ENCODE measurements around the gene SORBS1.

Gene SORBS1

DNA sequence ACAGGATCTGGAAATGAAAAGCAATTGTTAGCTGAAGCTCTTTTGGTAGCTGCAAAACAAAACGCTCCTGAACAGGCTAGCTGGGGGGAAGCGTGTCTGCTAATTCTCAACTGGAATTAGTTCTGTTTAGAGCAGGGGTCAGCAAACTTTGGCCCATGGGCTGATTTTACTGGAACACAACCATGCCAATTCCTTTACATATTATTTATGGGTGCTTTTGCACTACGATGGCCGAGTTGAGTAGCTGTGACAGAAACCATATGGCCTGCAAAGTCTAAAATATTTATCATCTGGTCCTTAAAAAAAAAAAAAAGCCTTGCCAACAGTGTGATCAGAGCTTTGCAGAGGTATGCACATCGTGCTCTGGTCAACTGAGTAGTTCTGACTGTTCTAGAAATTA, 162.0 kb downstream of the SORBS1 start:
- Histone ChIP-seq H3K4me3 (ENCODE audit: insufficient read depth, low read depth, low read length, poor library complexity, severe bottlenecking) (no peak overlapping the region), H3K27ac (ENCODE audit: insufficient read depth, low read length, poor library complexity, severe bottlenecking) (no peak overlapping the region), H3K27me3 (replicated peaks; ENCODE audit: control insufficient read depth, insufficient read depth, low read length, poor library complexity, severe bottlenecking) (no peaks in the 10 kb centered on the region), H3K4me1 (ENCODE audit: control insufficient read depth, insufficient read depth, low read length, poor library complexity, severe bottlenecking) (no peaks in the 10 kb centered on the region), H3K36me3 (ENCODE audit: control insufficient read depth, insufficient read depth, low read length) (no peaks in the 10 kb centered on the region), H3K9me3 (ENCODE audit: control insufficient read depth, low read length) (no peaks in the 10 kb centered on the region)
- DNase-seq: no peak

DNA sequence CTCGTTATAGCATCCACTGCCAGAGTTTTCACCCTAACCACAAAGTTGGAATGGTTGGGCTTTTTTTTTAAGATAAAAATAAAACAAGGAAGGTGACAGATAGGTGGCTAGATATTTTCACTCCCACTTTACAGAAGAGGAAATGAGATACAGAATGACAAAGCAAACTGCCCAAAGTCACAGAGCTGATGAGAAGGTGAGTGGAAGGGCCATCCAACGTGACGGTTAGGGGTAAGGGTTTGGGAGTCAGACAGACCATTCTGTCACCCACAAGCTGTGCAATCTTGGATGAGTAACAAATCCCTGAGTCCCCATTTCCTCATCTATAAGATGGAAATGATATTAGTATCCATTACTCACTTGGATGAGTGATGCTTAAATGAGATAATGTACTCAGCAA, 163.4 kb downstream of the SORBS1 start:
- DNase-seq: no peak
- no peaks in the 10 kb centered on the region for H3K36me3 ChIP-seq (ENCODE audit: control insufficient read depth, insufficient read depth, low read length)

DNA sequence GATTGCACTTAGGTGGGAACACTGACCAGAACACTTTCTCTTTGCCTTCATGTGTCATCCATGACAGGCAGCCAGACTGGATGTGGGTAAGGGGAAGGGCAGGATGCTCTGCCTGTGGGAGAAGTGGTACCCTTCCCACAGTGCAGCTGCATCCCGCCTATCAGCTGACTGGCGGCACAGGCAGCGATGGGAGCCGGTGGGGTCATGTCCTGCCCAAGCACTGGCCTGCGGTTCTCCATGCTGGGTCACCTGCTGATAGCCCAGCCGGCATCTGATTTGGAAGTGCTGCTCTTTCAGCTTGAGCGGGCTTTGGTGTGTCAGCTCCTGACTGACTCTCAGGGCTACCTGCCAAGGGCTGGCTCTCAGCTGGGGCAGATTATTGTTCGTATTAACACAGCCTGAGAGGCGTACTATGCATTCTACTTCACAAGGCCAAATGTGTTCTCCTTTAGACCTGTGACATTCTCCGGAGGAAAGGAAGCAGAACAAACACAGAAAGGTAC, 165.2 kb downstream of the SORBS1 start:
- H3K4me1 ChIP-seq (ENCODE audit: control insufficient read depth, insufficient read depth, low read length, poor library complexity, severe bottlenecking): no peaks in the 10 kb centered on the region
- no peak overlapping the region for H3K27ac ChIP-seq (ENCODE audit: insufficient read depth, low read length, poor library complexity, severe bottlenecking)
- H3K36me3 ChIP-seq (ENCODE audit: control insufficient read depth, insufficient read depth, low read length): no peaks in the 10 kb centered on the region
- H3K4me3 ChIP-seq (ENCODE audit: insufficient read depth, low read depth, low read length, poor library complexity, severe bottlenecking): no peak overlapping the region
- no peak for DNase-seq
- H3K9me3 ChIP-seq (ENCODE audit: control insufficient read depth, low read length): no peaks in the 10 kb centered on the region
- no peaks in the 10 kb centered on the region for H3K27me3 ChIP-seq (replicated peaks; ENCODE audit: control insufficient read depth, insufficient read depth, low read length, poor library complexity, severe bottlenecking)

More for the DNA sequence above, 163.4 kb downstream of the SORBS1 start:
- Histone ChIP-seq H3K27ac (ENCODE audit: insufficient read depth, low read length, poor library complexity, severe bottlenecking) (no peak overlapping the region), H3K9me3 (ENCODE audit: control insufficient read depth, low read length) (no peaks in the 10 kb centered on the region), H3K4me1 (ENCODE audit: control insufficient read depth, insufficient read depth, low read length, poor library complexity, severe bottlenecking) (no peaks in the 10 kb centered on the region), H3K4me3 (ENCODE audit: insufficient read depth, low read depth, low read length, poor library complexity, severe bottlenecking) (no peak overlapping the region), H3K27me3 (replicated peaks; ENCODE audit: control insufficient read depth, insufficient read depth, low read length, poor library complexity, severe bottlenecking) (no peaks in the 10 kb centered on the region)

DNA sequence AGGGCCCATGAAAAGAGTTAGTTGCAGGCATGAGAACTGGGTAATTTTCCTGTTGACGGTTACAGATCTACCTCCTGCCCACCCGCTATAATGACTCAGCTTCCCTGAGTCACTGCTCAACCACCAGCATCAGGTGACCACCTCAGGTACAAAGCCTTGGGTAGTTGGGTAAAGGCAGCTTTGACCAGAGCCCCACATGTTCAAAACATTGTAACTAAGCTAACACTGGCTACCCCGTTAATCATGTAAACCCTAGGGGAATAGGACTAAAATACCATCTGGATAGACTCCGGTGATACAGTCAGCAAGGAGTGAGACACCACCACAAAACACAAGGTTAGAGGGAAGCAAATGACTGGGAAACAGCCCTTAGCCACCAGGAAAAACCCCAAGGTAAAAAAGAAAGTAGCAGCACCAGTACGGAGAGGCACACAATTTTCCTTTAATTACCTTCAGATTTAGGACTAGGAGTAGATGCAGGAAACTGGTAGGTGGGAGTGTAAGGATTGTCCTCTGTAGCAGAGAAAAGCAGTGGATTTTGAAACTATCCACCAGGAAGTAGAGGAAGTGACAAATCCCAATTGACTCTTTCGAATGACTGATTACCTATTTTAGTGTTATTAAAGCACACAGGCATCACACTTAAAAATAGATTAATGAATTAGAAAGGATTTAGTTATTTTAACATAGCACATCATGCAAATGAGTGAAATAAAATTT, 166.8 kb downstream of the SORBS1 start:
- no peak overlapping the region for H3K4me3 ChIP-seq (ENCODE audit: insufficient read depth, low read depth, low read length, poor library complexity, severe bottlenecking)
- H3K27me3 ChIP-seq (replicated peaks; ENCODE audit: control insufficient read depth, insufficient read depth, low read length, poor library complexity, severe bottlenecking): no peaks in the 10 kb centered on the region
- H3K27ac ChIP-seq (ENCODE audit: insufficient read depth, low read length, poor library complexity, severe bottlenecking): no peak overlapping the region
- no peak for DNase-seq
- H3K4me1 ChIP-seq (ENCODE audit: control insufficient read depth, insufficient read depth, low read length, poor library complexity, severe bottlenecking): no peaks in the 10 kb centered on the region
- H3K9me3 ChIP-seq (ENCODE audit: control insufficient read depth, low read length): no peaks in the 10 kb centered on the region
- no peaks in the 10 kb centered on the region for H3K36me3 ChIP-seq (ENCODE audit: control insufficient read depth, insufficient read depth, low read length)

DNA sequence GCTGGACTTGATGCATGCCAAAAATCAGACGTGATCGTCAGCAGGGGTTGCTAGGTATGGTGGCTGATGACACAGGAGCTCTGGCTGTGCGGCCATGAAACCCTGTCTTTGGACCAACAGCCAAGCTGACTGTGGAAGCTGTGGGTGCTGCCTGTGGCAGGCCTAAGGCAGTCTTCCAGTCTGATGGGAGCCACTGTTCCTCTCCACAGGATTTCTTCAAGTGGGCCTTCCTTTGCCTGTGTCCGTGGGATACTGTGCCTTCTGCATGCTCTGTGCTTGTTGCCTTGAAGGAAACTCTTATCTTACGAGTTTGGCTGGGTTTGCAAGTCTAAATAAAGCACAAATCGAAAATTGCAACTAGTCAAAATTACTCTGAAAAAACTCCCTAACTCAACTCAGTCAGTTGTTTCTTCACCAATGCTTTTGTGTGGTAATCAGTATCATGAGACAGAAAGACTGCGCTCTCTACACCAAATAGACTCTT, 168.4 kb downstream of the SORBS1 start:
- DNase-seq: no peak
- Histone ChIP-seq H3K27me3 (replicated peaks; ENCODE audit: control insufficient read depth, insufficient read depth, low read length, poor library complexity, severe bottlenecking) (no peaks in the 10 kb centered on the region), H3K36me3 (ENCODE audit: control insufficient read depth, insufficient read depth, low read length) (no peaks in the 10 kb centered on the region), H3K4me1 (ENCODE audit: control insufficient read depth, insufficient read depth, low read length, poor library complexity, severe bottlenecking) (no peaks in the 10 kb centered on the region), H3K9me3 (ENCODE audit: control insufficient read depth, low read length) (no peaks in the 10 kb centered on the region), H3K4me3 (ENCODE audit: insufficient read depth, low read depth, low read length, poor library complexity, severe bottlenecking) (no peak overlapping the region), H3K27ac (ENCODE audit: insufficient read depth, low read length, poor library complexity, severe bottlenecking) (no peak overlapping the region)

DNA sequence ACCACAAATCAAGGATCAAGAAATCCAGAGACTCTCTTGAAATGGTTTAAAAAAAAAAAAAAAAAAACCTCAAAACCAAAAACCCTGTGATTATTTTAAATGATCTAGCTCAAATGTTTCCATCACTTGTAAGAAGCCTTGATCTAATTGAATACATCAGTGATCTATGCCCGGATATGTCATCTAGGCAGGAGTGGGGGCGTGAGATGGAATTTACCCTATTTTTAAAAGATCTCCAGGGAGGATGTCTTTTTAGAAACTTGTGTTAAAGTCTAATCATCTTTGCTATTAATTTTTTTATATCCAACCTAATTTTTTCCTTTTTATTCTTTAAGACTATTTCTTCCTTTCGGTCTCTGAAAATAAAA, 169.0 kb downstream of the SORBS1 start:
- no peak for DNase-seq
- no peaks in the 10 kb centered on the region for H3K36me3 ChIP-seq (ENCODE audit: control insufficient read depth, insufficient read depth, low read length)

DNA sequence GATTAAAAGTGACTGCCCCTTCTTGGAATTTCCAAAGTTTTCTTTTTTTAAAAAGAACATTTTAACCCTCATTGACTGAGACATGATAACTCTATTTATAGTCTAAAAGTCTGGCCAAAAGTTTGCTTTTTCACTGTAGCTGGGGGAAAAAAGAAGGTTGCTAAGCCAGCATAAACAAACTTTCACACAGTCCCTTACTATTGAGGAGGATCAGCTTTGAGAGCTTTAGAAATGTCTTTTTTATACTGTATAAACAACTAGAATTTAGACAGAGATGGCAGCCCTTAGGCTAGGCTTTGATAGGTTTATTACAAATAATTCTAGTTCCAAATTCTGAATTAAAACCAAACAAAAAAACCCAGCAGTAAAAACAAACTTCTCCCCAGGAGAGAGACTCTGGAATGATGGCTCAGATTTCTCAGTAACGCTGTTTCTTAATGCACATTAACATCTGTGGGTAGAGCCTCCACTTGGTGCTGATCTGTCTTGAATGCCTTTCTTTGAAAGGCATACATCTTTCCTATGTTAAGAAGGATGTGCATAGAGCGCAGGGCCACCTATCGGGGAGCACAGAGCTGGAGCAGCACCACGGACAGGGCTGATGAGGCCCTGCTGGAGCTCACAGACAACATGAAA, 169.5 kb downstream of the SORBS1 start:
- no peaks in the 10 kb centered on the region for H3K36me3 ChIP-seq (ENCODE audit: control insufficient read depth, insufficient read depth, low read length)
- no peaks in the 10 kb centered on the region for H3K27me3 ChIP-seq (replicated peaks; ENCODE audit: control insufficient read depth, insufficient read depth, low read length, poor library complexity, severe bottlenecking)
- no peaks in the 10 kb centered on the region for H3K9me3 ChIP-seq (ENCODE audit: control insufficient read depth, low read length)
- no peak overlapping the region for H3K27ac ChIP-seq (ENCODE audit: insufficient read depth, low read length, poor library complexity, severe bottlenecking)
- DNase-seq: no peak
- no peaks in the 10 kb centered on the region for H3K4me1 ChIP-seq (ENCODE audit: control insufficient read depth, insufficient read depth, low read length, poor library complexity, severe bottlenecking)
- no peak overlapping the region for H3K4me3 ChIP-seq (ENCODE audit: insufficient read depth, low read depth, low read length, poor library complexity, severe bottlenecking)

More for the DNA sequence above, 169.0 kb downstream of the SORBS1 start:
- H3K27me3 ChIP-seq (replicated peaks; ENCODE audit: control insufficient read depth, insufficient read depth, low read length, poor library complexity, severe bottlenecking): no peaks in the 10 kb centered on the region
- H3K4me3 ChIP-seq (ENCODE audit: insufficient read depth, low read depth, low read length, poor library complexity, severe bottlenecking): no peak overlapping the region
- no peaks in the 10 kb centered on the region for H3K9me3 ChIP-seq (ENCODE audit: control insufficient read depth, low read length)
- H3K4me1 ChIP-seq (ENCODE audit: control insufficient read depth, insufficient read depth, low read length, poor library complexity, severe bottlenecking): no peaks in the 10 kb centered on the region
- H3K27ac ChIP-seq (ENCODE audit: insufficient read depth, low read length, poor library complexity, severe bottlenecking): no peak overlapping the region

DNA sequence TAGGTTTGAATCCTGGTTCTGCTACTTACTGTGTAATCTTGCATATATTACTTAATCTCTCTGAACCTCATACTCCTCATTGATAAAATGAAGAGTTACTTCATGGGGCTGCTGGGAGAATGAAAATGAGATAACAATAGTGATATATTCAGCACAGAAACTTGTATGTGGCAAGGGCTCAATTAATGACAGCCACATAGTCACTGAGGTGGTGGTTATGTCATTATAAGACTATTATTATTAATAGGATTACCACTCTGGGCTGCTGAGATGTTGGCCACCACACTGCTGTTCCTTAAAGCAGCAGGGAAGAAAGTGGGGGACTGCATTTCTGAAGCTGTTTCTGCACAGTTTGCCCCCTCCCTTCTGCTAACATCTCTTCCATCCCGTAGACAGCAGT, 170.0 kb downstream of the SORBS1 start:
- no peaks in the 10 kb centered on the region for H3K4me1 ChIP-seq (ENCODE audit: control insufficient read depth, insufficient read depth, low read length, poor library complexity, severe bottlenecking)
- H3K27me3 ChIP-seq (replicated peaks; ENCODE audit: control insufficient read depth, insufficient read depth, low read length, poor library complexity, severe bottlenecking): no peaks in the 10 kb centered on the region
- no peaks in the 10 kb centered on the region for H3K9me3 ChIP-seq (ENCODE audit: control insufficient read depth, low read length)
- H3K4me3 ChIP-seq (ENCODE audit: insufficient read depth, low read depth, low read length, poor library complexity, severe bottlenecking): no peak overlapping the region
- H3K36me3 ChIP-seq (ENCODE audit: control insufficient read depth, insufficient read depth, low read length): no peaks in the 10 kb centered on the region
- DNase-seq: no peak
- no peak overlapping the region for H3K27ac ChIP-seq (ENCODE audit: insufficient read depth, low read length, poor library complexity, severe bottlenecking)

DNA sequence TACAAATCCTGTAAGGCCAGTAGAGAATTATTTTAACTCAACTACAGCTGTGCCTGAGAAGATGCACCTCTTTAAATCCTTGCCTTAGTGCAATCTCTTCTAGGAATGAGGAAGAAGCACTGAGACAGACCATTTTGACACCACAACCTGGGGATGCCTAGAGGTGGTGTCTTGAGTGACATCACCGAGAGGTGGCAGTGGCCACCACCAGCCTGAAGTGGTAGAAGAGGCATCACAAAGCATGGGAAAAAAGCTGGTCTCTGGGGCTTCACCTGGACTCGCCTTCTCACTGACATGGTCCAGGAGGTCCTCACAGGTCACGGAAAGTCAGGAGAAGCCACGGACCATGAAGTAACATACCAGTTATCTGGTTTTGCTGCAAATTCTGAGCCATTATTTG, 171.2 kb downstream of the SORBS1 start:
- H3K9me3 ChIP-seq (ENCODE audit: control insufficient read depth, low read length): no peaks in the 10 kb centered on the region
- no peak overlapping the region for H3K27ac ChIP-seq (ENCODE audit: insufficient read depth, low read length, poor library complexity, severe bottlenecking)
- no peaks in the 10 kb centered on the region for H3K36me3 ChIP-seq (ENCODE audit: control insufficient read depth, insufficient read depth, low read length)
- no peak overlapping the region for H3K4me3 ChIP-seq (ENCODE audit: insufficient read depth, low read depth, low read length, poor library complexity, severe bottlenecking)
- no peaks in the 10 kb centered on the region for H3K4me1 ChIP-seq (ENCODE audit: control insufficient read depth, insufficient read depth, low read length, poor library complexity, severe bottlenecking)
- H3K27me3 ChIP-seq (replicated peaks; ENCODE audit: control insufficient read depth, insufficient read depth, low read length, poor library complexity, severe bottlenecking): no peaks in the 10 kb centered on the region
- DNase-seq: no peak

DNA sequence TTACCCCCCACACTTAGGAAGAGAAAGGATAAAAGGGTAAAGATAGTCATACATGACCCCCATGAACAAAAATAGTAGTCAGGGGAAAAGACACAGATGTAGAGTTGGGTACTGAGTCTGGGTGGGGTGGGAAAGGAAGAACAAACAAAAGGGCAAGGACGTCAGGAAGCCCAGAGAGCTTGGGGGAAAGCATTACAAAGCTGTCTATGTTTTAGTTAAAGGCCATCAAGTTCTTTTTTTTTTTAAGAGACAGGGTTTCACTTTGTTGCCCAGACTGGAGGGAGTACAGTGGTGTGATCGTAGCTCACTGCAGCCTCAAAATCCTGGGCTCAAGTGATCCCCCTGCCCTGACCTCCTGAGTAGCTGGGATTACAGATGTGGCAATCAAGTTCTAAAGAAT, 172.0 kb downstream of the SORBS1 start:
- Histone ChIP-seq H3K4me1 (ENCODE audit: control insufficient read depth, insufficient read depth, low read length, poor library complexity, severe bottlenecking) (no peaks in the 10 kb centered on the region), H3K36me3 (ENCODE audit: control insufficient read depth, insufficient read depth, low read length) (no peaks in the 10 kb centered on the region), H3K27me3 (replicated peaks; ENCODE audit: control insufficient read depth, insufficient read depth, low read length, poor library complexity, severe bottlenecking) (no peaks in the 10 kb centered on the region), H3K9me3 (ENCODE audit: control insufficient read depth, low read length) (no peaks in the 10 kb centered on the region), H3K27ac (ENCODE audit: insufficient read depth, low read length, poor library complexity, severe bottlenecking) (no peak overlapping the region), H3K4me3 (ENCODE audit: insufficient read depth, low read depth, low read length, poor library complexity, severe bottlenecking) (no peak overlapping the region)
- no peak for DNase-seq
